ENCODE results near the gene TRDMT1.

The TRDMT1 gene

DNA sequence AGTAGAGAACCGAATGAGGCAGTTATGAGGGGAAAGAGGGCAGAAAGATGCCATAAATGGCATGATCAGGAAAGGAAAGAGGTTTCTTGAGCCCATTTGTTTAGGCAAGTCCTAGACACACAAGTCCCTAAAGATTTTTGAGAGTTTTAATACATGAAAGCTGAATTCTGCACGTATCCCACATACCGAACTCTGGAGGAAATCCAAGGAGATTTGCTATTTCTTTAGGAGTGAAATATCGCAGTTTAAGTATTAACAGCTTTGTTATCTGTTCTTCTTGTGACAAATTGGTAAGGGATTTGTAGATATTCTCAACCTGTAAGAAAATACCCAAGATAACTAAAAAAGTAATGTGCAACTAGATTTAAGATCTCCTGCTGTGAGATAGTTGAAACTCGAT lies 48.2 kb downstream of the TRDMT1 start:
- Histone ChIP-seq H3K36me3 (replicated peaks in 1 of 2; ENCODE audit: control insufficient read depth in 2 of 2, insufficient read depth in 2 of 2, low read length in 2 of 2) (peaks cover 0 to 34% of the 10 kb centered on the region in 2 donors), H3K9ac (ENCODE audit: low read depth, low read length, poor library complexity) (no peak overlapping the region), H3K27me3 (ENCODE audit: control insufficient read depth in 3 of 3, insufficient read depth in 3 of 3, low read depth in 1 of 3, low read length in 3 of 3) (no peaks in the 10 kb centered on the region), H2AK5ac (ENCODE audit: low read depth, low read length) (no peak overlapping the region), H3K4me2 (ENCODE audit: insufficient read depth, low read length, poor library complexity, severe bottlenecking) (no peak overlapping the region), H3K4me3 (ENCODE audit: low read length in 2 of 2) (no peak overlapping the region), H3K14ac (ENCODE audit: low read length) (no peak overlapping the region), H4K8ac (ENCODE audit: low read depth, low read length) (no peak overlapping the region), H3K4me1 (ENCODE audit: control insufficient read depth in 2 of 2, insufficient read depth in 1 of 2, low read depth in 1 of 2, low read length in 2 of 2) (peaks cover 0 to under 1% of the 10 kb centered on the region in 2 donors), H3K27ac (replicated peaks; ENCODE audit: low read length) (no peak overlapping the region), H3K23ac (ENCODE audit: low read depth, low read length, poor library complexity) (no peak overlapping the region), H2BK120ac (ENCODE audit: low read depth, low read length) (no peak overlapping the region), H2BK5ac (ENCODE audit: low read length) (no peak overlapping the region), H3K9me3 (replicated peaks in 1 of 2; ENCODE audit: control insufficient read depth in 2 of 2, insufficient read depth in 1 of 2, low read depth in 1 of 2, low read length in 2 of 2) (no peaks in the 10 kb centered on the region), H4K91ac (ENCODE audit: low read depth, low read length, poor library complexity) (no peak overlapping the region), H3K79me1 (ENCODE audit: low read depth, low read length) (no peaks in the 10 kb centered on the region), H2BK15ac (ENCODE audit: low read length) (no peak overlapping the region), H3K4ac (ENCODE audit: low read length) (no peak overlapping the region), H3K18ac (ENCODE audit: low read length) (no peak overlapping the region), H2AFZ (ENCODE audit: low read length) (no peak overlapping the region), H2BK12ac (ENCODE audit: low read length) (no peak overlapping the region)
- WGBS, 2 donors (ENCODE audit: extremely low coverage in 2 of 2, insufficient read length in 2 of 2, insufficient replicate concordance in 1 of 2): no CpG with 5 or more reads among the region's 5 CpGs
- DNase-seq (ENCODE audit: low spot score): no peak

DNA sequence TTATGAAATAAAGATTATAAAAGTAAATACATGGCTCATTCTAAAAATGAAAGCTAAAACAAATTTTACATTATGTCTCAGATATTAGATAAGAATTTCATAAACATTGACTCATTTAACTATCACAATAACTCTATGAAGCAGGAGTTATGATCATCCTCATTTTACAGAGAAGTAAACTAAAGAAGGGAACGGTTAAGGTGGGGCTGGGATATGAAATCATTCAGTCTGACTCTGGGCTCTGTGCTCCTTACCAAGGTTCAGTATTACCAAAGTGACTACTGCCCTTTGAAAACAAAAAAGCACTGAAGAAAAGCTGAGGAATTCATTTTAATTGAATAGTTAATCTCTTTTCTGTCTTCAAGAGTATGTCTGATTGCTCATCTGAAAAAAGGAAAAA lies 49.8 kb downstream of the TRDMT1 start:
- Histone ChIP-seq H3K14ac (ENCODE audit: low read length) (no peak overlapping the region), H2AFZ (ENCODE audit: low read length) (no peak overlapping the region), H3K4me1 (ENCODE audit: control insufficient read depth in 2 of 2, insufficient read depth in 1 of 2, low read depth in 1 of 2, low read length in 2 of 2) (peaks cover 0 to 11% of the 10 kb centered on the region in 2 donors), H3K4me3 (ENCODE audit: low read length in 2 of 2) (no peak overlapping the region), H2BK5ac (ENCODE audit: low read length) (no peak overlapping the region), H2BK15ac (ENCODE audit: low read length) (no peak overlapping the region), H2BK120ac (ENCODE audit: low read depth, low read length) (no peak overlapping the region), H3K27me3 (ENCODE audit: control insufficient read depth in 3 of 3, insufficient read depth in 3 of 3, low read depth in 1 of 3, low read length in 3 of 3) (no peaks in the 10 kb centered on the region), H2BK12ac (ENCODE audit: low read length) (no peak overlapping the region), H3K9ac (ENCODE audit: low read depth, low read length, poor library complexity) (no peak overlapping the region), H3K27ac (replicated peaks; ENCODE audit: low read length) (no peak overlapping the region), H3K9me3 (replicated peaks in 1 of 2; ENCODE audit: control insufficient read depth in 2 of 2, insufficient read depth in 1 of 2, low read depth in 1 of 2, low read length in 2 of 2) (no peaks in the 10 kb centered on the region), H4K91ac (ENCODE audit: low read depth, low read length, poor library complexity) (no peak overlapping the region), H4K8ac (ENCODE audit: low read depth, low read length) (no peak overlapping the region), H3K79me1 (ENCODE audit: low read depth, low read length) (no peaks in the 10 kb centered on the region), H3K23ac (ENCODE audit: low read depth, low read length, poor library complexity) (no peak overlapping the region), H3K18ac (ENCODE audit: low read length) (no peak overlapping the region), H3K36me3 (replicated peaks in 1 of 2; ENCODE audit: control insufficient read depth in 2 of 2, insufficient read depth in 2 of 2, low read length in 2 of 2) (peaks cover 0 to 34% of the 10 kb centered on the region in 2 donors), H3K4ac (ENCODE audit: low read length) (no peak overlapping the region), H2AK5ac (ENCODE audit: low read depth, low read length) (no peak overlapping the region), H3K4me2 (ENCODE audit: insufficient read depth, low read length, poor library complexity, severe bottlenecking) (no peak overlapping the region)
- whole genome bisulfite sequencing, 2 donors (ENCODE audit: extremely low coverage in 2 of 2, insufficient read length in 2 of 2, insufficient replicate concordance in 1 of 2): no CpG with 5 or more reads among the region's 1 CpG
- DNase-seq (ENCODE audit: low spot score): no peak

DNA sequence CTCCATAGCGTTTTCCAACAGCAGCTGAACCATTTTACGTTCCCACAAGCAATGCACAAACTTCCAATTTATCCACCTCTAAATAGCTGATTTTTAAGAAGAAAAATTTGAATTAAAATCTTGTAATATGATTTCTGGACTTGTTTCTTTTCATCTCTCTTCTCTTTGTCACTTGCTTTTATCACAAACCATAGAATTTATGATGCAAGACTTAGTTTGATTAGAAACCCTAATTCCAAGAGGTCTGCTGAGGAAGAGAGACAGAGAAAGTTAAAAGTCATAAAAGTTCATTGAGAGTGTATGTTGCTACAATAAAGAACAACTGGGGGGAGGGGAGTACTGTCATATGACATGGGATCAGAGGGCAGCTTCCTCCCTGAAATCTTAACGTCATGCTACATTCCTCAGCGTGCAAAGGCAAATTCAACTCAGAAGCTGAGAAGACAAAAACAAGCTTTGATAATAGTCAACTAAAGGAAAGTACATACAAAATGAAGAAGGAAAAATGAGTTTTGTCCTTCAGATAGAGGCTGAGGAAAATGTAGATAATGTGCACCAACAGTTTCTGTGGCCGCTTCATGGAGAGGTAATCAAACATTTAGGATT lies 53.5 kb downstream of the TRDMT1 start:
- Histone ChIP-seq H2AFZ (ENCODE audit: low read length) (peak overlapping the region; percentile 50), H2BK15ac (ENCODE audit: low read length) (no peak overlapping the region), H3K18ac (ENCODE audit: low read length) (no peak overlapping the region), H4K91ac (ENCODE audit: low read depth, low read length, poor library complexity) (no peak overlapping the region), H3K4me1 (ENCODE audit: control insufficient read depth in 2 of 2, insufficient read depth in 1 of 2, low read depth in 1 of 2, low read length in 2 of 2) (peaks cover 0 to 11% of the 10 kb centered on the region in 2 donors), H2BK120ac (ENCODE audit: low read depth, low read length) (no peak overlapping the region), H2AK5ac (ENCODE audit: low read depth, low read length) (no peak overlapping the region), H3K79me1 (ENCODE audit: low read depth, low read length) (no peaks in the 10 kb centered on the region), H3K14ac (ENCODE audit: low read length) (no peak overlapping the region), H3K27ac (replicated peaks; ENCODE audit: low read length) (no peak overlapping the region), H3K9me3 (replicated peaks in 1 of 2; ENCODE audit: control insufficient read depth in 2 of 2, insufficient read depth in 1 of 2, low read depth in 1 of 2, low read length in 2 of 2) (no peaks in the 10 kb centered on the region), H2BK5ac (ENCODE audit: low read length) (no peak overlapping the region), H3K9ac (ENCODE audit: low read depth, low read length, poor library complexity) (no peak overlapping the region), H4K8ac (ENCODE audit: low read depth, low read length) (no peak overlapping the region), H3K36me3 (replicated peaks in 1 of 2; ENCODE audit: control insufficient read depth in 2 of 2, insufficient read depth in 2 of 2, low read length in 2 of 2) (peaks cover 0 to 20% of the 10 kb centered on the region in 2 donors), H3K4me3 (ENCODE audit: low read length in 2 of 2) (no peak overlapping the region), H3K4ac (ENCODE audit: low read length) (no peak overlapping the region), H3K23ac (ENCODE audit: low read depth, low read length, poor library complexity) (no peak overlapping the region), H3K4me2 (ENCODE audit: insufficient read depth, low read length, poor library complexity, severe bottlenecking) (no peak overlapping the region), H2BK12ac (ENCODE audit: low read length) (no peak overlapping the region), H3K27me3 (ENCODE audit: control insufficient read depth in 3 of 3, insufficient read depth in 3 of 3, low read depth in 1 of 3, low read length in 3 of 3) (no peaks in the 10 kb centered on the region)
- WGBS, 2 donors (ENCODE audit: extremely low coverage in 2 of 2, insufficient read length in 2 of 2, insufficient replicate concordance in 1 of 2): no CpG with 5 or more reads among the region's 5 CpGs
- no peak for DNase-seq (ENCODE audit: low spot score)

DNA sequence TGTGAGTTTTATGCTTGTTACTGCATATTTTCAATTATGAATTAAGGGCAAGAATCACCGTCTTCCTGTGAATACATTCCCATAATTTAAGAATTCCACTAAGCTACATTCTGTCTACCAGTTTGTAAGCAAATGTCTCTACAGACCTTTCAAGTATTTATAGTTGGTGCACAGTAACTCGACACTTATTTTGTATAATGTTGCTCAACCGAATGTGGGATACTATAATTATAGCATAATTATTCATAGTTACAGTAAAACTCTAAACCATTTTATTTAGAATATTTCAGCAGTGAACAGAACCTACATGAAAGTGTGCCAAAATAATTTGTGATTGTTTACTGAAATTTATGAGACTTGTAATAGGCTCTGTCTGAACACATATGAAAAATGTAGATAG lies 54.6 kb downstream of the TRDMT1 start:
- DNase-seq (ENCODE audit: low spot score): no peak
- H3K27ac ChIP-seq (replicated peaks; ENCODE audit: low read length): no peak overlapping the region
- H4K8ac ChIP-seq (ENCODE audit: low read depth, low read length): no peak overlapping the region
- no peak overlapping the region for H3K23ac ChIP-seq (ENCODE audit: low read depth, low read length, poor library complexity)
- no peaks in the 10 kb centered on the region for H3K79me1 ChIP-seq (ENCODE audit: low read depth, low read length)
- no peak overlapping the region for H3K9ac ChIP-seq (ENCODE audit: low read depth, low read length, poor library complexity)
- no peak overlapping the region for H2BK15ac ChIP-seq (ENCODE audit: low read length)
- no peak overlapping the region for H2AK5ac ChIP-seq (ENCODE audit: low read depth, low read length)
- no peak overlapping the region for H3K4me2 ChIP-seq (ENCODE audit: insufficient read depth, low read length, poor library complexity, severe bottlenecking)
- no peak overlapping the region for H4K91ac ChIP-seq (ENCODE audit: low read depth, low read length, poor library complexity)
- H3K18ac ChIP-seq (ENCODE audit: low read length): no peak overlapping the region
- no peak overlapping the region for H2AFZ ChIP-seq (ENCODE audit: low read length)
- no peaks in the 10 kb centered on the region for H3K27me3 ChIP-seq (ENCODE audit: control insufficient read depth in 3 of 3, insufficient read depth in 3 of 3, low read depth in 1 of 3, low read length in 3 of 3)
- no peak overlapping the region for H3K4ac ChIP-seq (ENCODE audit: low read length)
- no peak overlapping the region for H2BK5ac ChIP-seq (ENCODE audit: low read length)
- H3K4me1 ChIP-seq (ENCODE audit: control insufficient read depth in 2 of 2, insufficient read depth in 1 of 2, low read depth in 1 of 2, low read length in 2 of 2): peaks cover 0 to 11% of the 10 kb centered on the region in 2 donors
- peaks cover 0 to 3% of the 10 kb centered on the region in 2 donors for H3K9me3 ChIP-seq (replicated peaks in 1 of 2; ENCODE audit: control insufficient read depth in 2 of 2, insufficient read depth in 1 of 2, low read depth in 1 of 2, low read length in 2 of 2)
- WGBS, 2 donors (ENCODE audit: extremely low coverage in 2 of 2, insufficient read length in 2 of 2, insufficient replicate concordance in 1 of 2): no CpG with 5 or more reads among the region's 3 CpGs
- peaks cover 0 to 13% of the 10 kb centered on the region in 2 donors for H3K36me3 ChIP-seq (replicated peaks in 1 of 2; ENCODE audit: control insufficient read depth in 2 of 2, insufficient read depth in 2 of 2, low read length in 2 of 2)
- no peak overlapping the region for H3K4me3 ChIP-seq (ENCODE audit: low read length in 2 of 2)
- no peak overlapping the region for H2BK12ac ChIP-seq (ENCODE audit: low read length)
- H2BK120ac ChIP-seq (ENCODE audit: low read depth, low read length): no peak overlapping the region
- no peak overlapping the region for H3K14ac ChIP-seq (ENCODE audit: low read length)

All from neuronal stem cell (in vitro differentiated cells).